ENCODE results near the gene MCF2L2.

MCF2L2 gene

GRCh38 chr3:183259087-183259486, 169.3 kb downstream of the MCF2L2 start:
- no peak for TF ChIP-seq CTCF (conservative IDR thresholded peaks at IDR 0.05; ENCODE audit: control insufficient read depth, insufficient read depth, low read depth, low read length)
- no peak overlapping the region for H3K4me3 ChIP-seq (ENCODE audit: control insufficient read depth, low read depth, low read length)
- no peak for DNase-seq (ENCODE audit: low read depth)

- peak; percentile 75 for DNase-seq (ENCODE audit: low read depth)
- TF ChIP-seq CTCF (conservative IDR thresholded peaks at IDR 0.05; ENCODE audit: control insufficient read depth, insufficient read depth, low read depth, low read length), result no peak
- H3K4me3 ChIP-seq (ENCODE audit: control insufficient read depth, low read depth, low read length), result peak overlapping the region; percentile 75
Observed at GRCh38 chr3:183255348-183255730, 173.1 kb downstream of the MCF2L2 start.

DNA sequence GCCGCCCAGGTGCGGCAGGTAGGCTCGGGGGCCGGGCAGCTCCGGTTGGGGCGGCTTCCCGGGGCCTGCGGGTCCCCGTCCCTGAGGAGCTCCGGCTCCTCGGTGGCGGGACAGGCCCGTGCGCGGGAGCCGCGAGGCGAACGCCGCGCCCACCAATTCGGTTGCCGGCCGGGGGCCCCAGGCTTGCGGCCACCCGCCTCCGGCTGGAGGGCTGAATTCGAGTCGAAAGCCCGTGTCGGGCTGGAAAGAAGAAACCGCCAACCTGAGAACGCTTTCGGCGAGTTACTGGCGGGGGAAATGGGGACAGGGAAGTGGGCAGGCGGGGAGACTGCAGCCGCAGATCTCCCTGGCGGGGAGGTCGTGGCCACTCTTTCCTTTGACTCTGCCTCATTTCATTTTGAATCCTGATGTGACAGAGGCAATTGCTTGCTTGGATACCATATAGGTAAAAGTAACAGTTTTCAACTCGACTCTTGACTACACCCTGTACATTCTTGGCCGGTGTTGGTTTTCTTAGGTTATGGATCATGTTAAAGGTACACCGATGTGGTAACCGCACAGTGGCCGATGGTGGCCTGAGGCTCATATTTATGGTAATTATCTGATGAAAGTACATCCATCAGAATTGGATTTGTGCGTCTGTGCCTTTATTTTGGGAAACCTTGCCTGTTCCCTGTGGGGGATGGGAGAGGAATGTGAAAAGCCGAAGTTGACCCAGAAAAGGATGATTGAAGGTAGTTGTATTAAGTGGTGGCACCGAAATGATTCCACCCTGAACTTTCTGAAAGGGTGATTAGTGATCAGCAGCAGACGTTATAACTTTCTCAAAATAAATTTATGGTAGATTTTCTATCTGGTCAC, 173.7 kb downstream of the MCF2L2 start:
- DNase-seq (ENCODE audit: low read depth), result no peak
- TF ChIP-seq CTCF (conservative IDR thresholded peaks at IDR 0.05; ENCODE audit: control insufficient read depth, insufficient read depth, low read depth, low read length), result no peak
- peak overlapping the region; percentile 75 for H3K4me3 ChIP-seq (ENCODE audit: control insufficient read depth, low read depth, low read length)

DNA sequence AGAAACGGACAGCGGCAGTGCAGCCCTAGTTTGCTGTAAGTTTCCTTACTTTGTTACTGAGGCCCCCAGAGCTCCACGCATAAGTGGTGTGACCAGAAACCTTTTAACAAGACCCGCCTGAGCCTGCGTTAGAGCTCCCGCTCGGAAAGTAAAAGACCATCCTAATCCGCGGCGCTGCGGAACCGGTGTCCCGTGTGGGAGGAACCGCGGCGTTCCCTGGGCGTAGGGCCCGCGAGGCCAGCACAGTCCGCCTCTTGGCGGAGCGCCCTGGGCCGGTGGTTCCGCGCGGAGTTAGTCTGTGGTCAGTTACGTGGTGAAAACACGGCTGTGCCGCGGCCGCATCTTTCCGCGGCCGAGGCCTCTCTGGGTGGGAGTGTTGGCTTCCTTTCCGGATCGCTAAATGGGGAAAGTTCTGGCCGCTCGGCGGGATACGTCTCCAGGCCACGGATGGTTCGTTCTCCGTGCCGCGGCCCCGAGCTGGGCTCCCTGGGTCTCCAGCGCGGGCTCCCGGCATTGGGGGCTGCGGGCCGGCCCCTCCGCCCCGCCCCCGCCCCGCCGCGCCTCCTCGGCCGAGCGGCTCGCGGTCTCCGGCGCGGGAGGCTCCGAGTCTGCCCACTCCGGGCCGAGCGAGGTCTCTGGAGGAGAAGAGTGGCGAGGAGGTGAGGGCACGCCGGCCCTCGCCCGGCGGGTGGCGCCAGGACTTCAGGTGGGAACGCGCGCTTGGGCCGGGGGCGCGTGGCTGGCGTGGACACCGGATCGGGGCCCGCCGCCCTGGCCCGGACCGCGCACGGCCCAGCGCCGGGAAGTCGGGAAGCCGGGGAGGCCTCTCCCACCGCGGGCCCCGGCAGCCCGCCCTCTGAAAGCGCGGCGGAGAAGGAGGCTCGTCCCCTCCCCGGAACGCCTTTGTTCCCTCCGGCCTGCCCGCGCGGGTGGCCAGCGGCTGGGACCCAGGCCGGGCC, 174.6 kb downstream of the MCF2L2 start:
- peak; percentile 67 for DNase-seq (ENCODE audit: low read depth)

DNA sequence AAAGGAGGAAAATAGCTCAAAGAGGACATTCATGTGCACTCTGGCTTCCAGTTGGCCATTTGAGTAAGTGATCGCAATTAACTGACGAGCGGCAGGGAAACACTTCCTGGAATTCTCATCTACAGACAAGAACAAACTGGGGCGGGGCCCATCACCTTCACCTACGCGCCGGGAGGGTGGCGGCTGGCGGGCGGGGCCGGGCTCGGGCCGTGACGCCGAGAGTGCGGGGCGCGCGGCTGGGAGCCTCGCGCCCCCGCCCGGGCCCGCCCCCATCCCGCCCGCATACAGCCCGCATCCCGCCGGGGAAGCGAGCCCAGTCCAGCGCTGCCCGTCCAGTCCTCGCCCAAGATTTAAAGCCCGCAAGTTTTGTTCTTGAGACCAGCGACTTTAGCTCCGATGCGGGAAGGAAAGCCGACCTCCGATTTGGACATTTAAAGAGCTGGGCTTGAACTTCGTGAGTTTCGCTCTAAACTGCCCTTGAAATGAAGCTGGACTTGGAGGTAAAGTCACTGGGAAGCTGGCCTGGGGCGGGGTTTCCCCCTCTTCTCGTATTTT, 175.4 kb downstream of the MCF2L2 start, which contains the start of gene B3GNT5:
Gene B3GNT5, plus strand, starts transcription at position 281 of the 555 bp plus-strand sequence. CDS start 16,546 bp downstream, outside the sequence.
- TF ChIP-seq CTCF (conservative IDR thresholded peaks at IDR 0.05; ENCODE audit: control insufficient read depth, insufficient read depth, low read depth, low read length), result no peak
- peak; percentile 61 for DNase-seq (ENCODE audit: low read depth)
- peak within 1 kb of the TSS; percentile 75 for H3K4me3 ChIP-seq (ENCODE audit: control insufficient read depth, low read depth, low read length)

More for the DNA sequence above, 174.6 kb downstream of the MCF2L2 start:
- TF ChIP-seq CTCF (conservative IDR thresholded peaks at IDR 0.05; ENCODE audit: control insufficient read depth, insufficient read depth, low read depth, low read length), result no peak
- H3K4me3 ChIP-seq (ENCODE audit: control insufficient read depth, low read depth, low read length), result peak overlapping the region; percentile 75

GRCh38 chr3:183252118-183252782, 176.2 kb downstream of the MCF2L2 start:
- DNase-seq (ENCODE audit: low read depth), result peak; percentile 42
- H3K4me3 ChIP-seq (ENCODE audit: control insufficient read depth, low read depth, low read length), result peak overlapping the region; percentile 75
- TF ChIP-seq CTCF (conservative IDR thresholded peaks at IDR 0.05; ENCODE audit: control insufficient read depth, insufficient read depth, low read depth, low read length), result no peak

Data from fibroblast of mammary gland (primary cell).